AML-193 (cell line): ENCODE data around the gene TBC1D5.
"Not testable (repeated sequence)": the region's sequence is repeated elsewhere in the genome, so short reads cannot be mapped to it uniquely, and the experiment has no call there.

Experiments
- DNase-seq, 2 experiments: peaks; one replicate each; lab custom pipeline; 2025; lab: John Stamatoyannopoulos, UW

TBC1D5 gene

DNA sequence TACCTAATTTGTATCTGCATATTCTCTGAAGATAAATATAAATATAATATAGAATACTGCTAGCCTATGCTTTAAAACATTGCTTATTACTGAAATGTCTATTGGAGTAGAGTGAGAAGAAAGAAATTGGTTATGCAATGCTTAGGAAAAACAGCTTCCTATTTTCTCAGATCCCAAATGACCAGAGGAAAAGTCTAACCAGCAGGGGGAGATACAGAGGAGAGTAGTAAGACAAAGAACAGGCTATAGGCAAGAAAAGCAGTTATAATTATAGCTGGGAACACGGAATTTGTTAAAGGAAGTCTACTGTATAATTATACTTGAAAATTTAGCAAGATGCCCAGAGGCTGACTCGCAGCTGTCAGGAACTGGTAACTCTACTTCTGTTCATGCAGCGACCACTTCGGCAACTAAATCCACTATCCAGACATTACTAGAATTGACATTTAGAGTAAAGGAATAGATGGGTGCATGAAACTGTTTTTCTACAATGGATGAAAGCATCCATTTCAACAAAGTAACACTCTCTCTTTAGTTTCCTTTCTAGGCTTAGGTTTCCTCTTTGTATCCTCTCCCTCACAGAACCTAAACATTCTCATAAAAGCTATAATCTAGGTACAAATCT is 97.2 kb downstream of the TBC1D5 start:
- peak; percentile 57 to 75 for DNase-seq

DNA sequence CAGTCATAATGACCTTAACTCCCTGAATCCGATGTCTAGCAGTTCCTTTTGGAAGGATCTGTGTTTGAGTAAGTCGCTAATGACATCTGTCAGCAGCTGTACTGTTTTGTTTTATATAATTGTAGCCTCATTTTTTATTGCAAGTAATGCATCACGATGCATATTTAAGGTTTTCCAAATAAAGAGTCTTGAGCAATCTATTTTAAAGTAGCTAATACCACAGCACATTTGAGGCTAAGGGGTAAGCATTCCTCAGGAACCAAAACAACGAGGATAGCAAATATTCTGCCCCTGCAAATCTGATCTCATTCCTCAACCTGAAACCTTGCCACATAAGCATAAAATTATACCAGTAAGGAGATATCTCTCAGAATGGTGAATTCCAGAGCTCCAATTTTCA is 98.7 kb downstream of the TBC1D5 start:
- DNase-seq, result no peak

DNA sequence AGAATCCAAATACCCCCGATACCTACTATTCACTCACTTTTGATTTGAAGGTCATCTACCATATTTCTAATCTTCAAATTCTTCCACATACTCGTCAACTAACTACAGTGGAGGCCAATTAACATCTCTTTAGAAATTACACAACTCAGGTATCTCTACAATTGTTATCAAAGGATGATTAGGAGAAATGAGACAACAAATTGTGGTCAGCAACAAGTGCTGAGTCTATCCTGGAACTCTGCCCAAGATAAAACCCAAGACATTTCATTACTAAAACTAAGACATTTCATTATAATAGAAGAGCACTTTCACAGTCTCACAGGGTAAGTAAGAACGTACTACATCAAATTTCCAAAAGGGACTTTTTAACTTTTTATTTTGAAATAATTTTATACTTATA is 100.0 kb downstream of the TBC1D5 start:
- no peak for DNase-seq

DNA sequence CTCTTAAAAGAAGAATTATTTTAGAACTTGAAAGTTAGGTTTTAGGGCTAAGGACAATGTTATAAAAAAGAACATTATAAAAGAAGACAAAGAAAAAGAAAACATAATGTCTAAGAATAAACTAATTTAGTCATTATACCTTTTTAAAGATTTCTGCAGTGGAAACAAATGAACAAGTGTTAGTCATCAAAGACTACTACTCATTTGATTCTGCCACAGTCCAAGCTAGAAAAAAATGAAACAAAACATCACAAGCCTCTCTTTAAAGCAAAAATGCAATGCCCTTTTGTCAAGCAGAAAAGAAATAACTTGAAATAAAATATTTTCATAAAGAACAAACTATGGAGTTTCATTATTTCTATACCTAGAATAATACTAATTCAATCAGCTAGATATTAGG is 102.0 kb downstream of the TBC1D5 start:
- DNase-seq, result no peak

DNA sequence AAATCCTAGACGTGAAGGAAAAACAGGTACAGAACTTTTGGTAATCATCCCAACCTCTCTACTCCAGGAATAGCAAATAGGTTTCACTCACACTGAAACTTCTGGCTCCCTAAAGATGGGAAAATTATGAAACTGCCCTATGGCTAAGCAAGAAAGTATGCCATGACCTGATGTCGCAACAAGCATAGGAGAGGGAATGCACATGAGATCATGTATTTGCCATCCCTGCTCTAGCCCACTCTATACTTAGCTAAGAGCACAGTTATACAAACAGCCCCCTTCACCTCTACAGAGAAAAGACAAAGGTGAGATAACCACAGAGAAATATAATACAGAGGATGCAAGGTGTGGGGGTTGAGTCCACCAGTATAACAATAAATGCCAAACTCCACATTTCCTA is 102.7 kb downstream of the TBC1D5 start:
- DNase-seq, result no peak

DNA sequence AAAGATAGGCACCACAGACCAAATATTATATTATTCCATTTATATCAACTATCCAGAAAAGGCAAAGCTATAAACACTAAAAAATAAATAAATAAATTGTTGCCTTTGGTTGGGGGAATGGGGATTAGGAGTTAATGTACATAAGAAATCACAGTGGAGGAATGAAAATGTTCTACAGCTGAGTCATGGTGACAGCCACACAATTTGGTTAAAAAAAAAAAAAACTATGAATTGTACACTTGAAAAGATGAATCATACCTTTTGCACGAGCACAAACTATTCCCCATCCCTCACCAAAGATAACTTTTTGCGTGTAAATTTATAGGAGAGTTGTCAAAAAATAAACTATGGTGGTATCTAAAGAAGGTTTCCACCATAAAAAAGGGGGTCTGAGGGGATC is 103.2 kb downstream of the TBC1D5 start:
- no peak for DNase-seq

DNA sequence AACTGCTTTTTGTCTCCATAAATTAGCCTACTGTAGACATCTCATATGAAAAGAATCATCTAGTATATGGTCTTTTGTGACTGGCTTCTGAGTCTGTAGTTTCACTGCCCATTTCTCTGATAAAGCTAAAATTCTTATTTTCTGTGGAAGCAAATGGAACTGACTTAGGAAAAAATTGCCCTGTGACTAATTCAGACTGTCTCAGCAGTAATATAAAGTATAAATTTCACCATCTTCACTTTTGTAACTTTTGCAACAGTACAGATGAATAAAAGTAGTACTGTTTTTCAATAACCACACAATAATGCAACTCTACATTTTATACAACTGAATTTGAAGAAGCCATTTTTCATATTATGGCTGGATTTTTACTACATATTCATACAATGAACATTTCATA is 104.1 kb downstream of the TBC1D5 start:
- peak; percentile 42 to 52 for DNase-seq

DNA sequence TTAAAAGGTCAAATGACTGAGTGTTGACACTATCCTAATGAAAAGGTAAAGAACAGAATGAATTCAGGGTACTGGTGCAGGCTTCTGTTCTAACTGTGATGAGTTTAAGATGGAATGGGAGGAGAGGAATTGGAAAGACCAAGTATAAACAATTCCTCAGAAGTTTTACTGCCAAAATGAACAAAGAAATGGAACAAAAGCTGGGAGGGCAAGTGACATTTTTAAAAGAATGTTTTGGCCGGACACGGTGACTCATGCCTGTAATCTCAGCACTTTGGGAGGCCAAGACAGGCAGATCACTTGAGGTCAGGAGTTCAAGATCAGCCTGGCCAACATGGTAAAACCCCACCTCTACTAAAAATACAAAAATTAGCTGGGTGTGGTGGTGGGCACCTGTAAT is 106.8 kb downstream of the TBC1D5 start:
- DNase-seq, result not testable (repeated sequence)

DNA sequence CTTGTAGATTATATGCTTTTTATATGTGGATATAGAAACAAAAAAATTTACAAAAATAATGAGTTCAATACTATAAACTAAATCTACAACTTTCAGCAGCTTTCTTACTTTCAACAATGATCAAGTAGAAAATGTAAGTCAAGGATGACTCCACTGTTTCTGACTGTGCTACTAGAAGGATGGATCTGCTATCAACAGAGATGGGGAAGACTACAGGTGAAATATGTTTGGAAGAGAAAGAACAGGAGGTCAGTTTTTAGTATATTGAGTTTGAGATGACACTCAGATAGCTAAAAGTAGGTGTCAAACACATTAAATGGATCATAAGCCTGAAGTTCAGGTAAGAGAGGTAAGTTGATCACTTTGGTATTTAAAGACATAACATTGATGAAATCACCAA is 107.5 kb downstream of the TBC1D5 start:
- DNase-seq, result no peak

DNA sequence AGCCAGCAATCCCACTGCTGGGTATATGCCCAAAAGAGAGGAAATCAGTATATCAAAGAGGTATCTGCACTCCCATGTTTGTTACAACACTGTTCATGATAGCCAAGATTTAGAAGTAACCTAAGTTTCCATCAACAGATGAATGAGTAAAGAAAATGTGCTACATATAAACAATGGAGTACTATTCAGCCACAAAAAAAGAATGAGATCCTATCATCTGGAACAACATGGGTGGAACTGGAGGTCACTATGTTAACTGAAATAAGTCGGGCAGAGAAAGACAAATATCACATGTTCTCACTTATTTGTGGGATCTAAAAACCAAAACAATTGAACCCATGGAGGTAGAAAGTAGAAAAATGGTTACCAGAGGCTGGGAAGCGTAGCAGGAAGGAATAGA is 108.2 kb downstream of the TBC1D5 start:
- no peak for DNase-seq

DNA sequence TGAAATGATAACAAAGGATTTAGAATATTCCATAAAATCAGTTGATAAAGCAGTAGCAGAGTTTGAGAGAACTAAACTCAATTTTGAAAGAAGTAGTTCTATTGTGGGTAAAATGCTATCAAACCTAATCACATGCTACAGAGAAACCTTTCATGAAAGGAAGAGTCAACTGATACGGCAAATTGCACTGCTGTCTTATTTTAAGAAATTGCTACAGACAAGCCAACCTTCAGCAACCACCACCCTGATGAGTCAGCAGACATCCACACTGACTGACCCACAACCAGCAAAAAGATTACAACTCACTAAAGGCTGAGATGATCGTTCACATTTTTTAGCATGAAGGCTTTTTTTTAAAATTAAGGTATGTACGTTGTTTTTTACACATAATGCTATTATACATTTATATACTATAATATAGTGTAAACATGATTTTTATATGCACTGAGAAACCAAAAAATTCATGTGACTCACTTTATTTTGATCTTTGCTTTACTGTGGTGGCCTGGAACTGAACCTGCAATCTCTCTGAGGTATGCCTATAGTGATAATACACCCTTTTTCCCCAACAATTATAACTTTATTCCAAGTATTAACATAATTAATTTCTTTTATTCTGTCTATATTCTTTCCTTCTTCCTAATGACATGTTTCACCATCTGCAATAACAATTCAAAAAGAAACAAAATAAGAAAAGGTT is 109.9 kb downstream of the TBC1D5 start:
- peak; percentile 49 to 64 for DNase-seq

DNA sequence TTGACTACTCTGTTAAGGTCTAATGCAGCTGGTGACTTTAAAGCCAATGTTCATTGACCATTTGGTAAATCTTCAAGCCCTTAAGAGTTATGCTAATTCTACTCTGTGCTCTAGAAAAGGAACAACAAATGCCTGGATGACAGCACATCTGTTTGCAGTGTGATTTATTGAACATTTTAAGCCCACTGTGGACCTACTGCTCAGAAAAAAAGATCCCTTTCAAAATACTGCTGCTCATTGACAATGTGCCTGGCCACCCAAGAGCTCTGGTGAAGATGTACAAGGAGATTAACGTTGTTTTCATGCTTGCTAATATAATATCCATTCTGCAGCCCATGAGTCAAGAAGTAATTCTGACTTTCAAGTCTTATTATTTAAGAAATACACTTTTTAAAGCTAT is 110.8 kb downstream of the TBC1D5 start:
- no peak for DNase-seq

DNA sequence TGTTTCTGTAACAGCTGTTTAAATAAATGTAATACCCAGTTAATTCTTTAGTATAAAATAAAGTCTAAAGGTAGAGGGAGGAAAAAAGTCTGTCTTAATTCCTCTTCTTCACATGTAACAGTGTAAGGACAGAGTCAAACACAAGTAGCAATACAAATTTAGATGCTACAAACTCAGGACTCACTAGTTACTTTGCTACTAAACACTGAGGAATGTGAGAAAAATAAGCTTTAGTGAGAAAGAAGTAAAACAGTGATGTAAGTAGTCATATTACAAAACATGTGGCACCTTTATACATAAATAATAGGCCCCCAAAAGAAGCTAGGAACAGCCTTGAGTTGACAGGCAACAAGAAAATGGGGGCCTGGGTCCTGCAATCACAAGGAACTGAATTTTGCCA is 113.0 kb downstream of the TBC1D5 start:
- DNase-seq, result no peak

DNA sequence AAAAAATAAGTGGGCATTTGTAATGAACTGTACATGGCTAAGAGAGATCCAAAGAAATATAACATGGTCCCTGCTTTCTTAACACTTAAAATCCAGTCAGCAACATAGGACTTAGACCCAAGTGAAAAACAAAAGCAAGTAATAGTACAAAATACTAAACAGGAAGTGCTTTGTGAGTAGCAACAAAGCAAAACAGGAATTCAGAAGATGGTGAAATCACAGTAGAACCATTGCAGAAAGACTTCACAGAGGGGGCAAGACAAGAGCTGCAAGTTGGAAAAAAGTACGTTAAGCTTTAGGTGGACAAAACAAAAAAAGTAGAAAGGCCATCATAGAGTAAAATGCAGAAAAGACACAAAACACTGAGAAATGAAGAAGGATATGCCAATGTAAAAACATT is 116.0 kb downstream of the TBC1D5 start:
- no peak for DNase-seq

DNA sequence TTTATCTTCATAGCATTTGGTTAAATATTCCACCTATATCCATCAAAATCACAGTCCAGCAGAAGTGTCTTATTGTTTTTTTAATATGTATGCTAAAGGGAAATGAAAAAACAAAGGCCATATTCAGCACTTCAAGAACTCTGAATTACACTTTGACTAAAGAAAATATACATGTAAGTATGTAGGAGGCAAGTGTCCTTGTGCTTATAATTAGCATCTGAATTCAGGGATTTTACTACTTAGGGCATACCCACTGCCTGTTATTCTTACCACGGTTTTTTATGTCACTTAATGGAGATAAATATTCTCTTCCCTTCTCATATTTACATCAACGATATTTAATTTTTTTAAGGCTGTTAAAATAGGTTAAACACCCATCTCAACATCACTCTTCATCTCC is 117.3 kb downstream of the TBC1D5 start:
- no peak for DNase-seq

DNA sequence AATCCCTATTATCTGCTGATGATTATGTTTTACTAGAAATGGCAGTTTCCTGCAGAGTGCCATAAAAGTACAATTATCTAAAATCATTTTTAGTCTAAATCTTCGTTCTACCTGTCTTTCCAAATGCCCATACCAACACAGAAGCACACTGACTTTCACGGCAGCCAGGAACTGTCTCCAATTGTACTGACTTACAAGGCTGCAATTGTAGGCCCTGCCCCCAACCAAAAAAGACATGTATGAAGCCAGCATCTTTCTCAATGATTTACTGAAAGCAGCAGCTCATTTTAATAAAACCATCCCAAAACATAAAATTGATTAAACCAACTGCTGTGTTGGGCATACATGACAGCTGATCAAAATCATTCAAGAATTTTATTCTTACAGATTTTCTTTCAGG is 119.0 kb downstream of the TBC1D5 start:
- DNase-seq, result no peak

DNA sequence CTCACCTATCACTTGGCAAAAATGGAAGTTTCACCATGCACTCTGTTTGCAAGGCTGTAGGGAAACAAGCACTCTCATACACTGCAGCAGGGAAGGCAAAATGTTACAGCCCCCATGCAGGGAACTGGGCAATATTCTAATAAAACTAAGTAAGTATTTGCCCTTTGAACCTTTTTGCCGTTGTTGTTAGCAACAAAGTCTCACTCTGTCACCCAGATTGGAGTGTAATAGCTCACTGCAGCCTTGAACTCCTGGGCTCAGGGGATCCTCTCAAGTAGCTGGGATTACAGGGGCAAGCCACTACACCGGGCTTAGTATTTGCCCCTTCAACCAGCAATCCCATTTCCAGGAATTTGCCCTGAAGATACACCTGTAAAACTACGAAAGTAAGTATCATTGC is 122.5 kb downstream of the TBC1D5 start:
- DNase-seq, result no peak

DNA sequence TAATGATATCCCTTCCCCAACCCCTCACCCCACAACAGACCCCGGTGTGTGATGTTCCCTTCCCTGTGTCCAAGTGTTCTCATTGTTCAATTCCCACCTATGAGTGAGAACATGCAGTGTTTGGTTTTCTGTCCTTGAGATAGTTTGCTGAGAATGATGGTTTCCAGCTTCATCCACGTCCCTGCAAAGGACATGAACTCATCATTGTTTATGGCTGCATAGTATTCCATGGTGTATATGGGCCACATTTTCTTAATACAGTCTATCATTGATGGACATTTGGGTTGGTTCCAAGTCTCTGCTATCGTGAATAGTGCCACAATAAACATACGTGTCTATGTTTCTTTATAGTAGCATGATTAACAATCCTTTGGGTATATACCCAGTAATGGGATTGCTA is 129.4 kb downstream of the TBC1D5 start:
- not testable (repeated sequence) for DNase-seq

DNA sequence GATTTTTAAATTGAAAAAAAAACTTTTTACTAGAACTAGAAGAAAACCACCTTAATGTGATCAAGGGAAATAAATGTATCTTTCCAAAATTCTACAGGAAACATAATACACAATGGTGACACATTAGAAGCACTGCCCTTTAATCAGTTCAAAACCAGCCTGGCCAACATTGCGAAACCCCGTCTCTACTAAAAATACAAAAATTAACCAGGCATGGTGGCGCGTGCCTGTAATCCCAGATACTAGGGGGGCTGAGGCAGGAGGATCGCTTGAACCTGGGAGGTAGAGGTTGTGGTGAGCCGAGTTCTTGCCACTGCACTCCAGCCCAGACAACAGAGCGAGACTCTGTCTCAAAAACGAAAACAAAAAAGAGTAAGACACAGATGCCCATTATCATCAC is 134.5 kb downstream of the TBC1D5 start:
- DNase-seq, result no peak

DNA sequence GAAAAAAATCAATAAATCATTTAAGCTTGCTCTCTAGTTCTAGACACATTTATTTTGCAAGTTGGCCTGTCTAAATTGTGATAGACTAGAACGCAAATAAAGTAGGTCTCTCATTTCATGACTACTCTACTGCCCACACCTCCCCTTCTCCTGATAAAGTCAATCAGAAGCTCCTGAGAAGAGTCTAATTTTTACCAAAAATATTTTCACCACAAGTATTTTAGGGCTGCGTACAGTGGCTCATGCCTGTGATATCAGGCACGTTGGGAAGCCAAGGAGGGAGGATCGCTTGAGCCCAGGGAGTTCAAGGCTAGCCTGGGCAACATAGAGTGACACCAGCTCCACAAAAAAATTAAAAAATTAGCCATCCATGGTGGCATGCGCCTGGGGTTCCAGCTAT is 136.5 kb downstream of the TBC1D5 start:
- DNase-seq, result no peak

DNA sequence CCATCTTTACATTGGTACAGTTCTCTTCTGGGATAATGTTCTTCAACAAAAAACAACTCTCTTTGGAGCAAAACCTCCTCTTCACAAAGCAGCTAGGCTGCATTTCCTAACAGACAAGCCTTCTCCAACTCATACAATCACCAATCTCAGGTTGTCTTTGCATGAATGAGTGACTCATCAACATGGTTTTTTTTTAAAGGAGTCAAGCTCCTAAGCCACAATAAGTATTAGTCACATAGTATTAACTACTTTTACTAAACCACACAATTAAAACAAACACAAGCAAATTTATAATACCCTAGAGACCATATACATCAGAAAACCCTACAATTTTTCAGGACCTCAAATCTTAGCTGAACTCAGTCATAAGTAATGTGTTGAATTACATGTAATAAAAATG is 137.4 kb downstream of the TBC1D5 start:
- DNase-seq, result no peak

DNA sequence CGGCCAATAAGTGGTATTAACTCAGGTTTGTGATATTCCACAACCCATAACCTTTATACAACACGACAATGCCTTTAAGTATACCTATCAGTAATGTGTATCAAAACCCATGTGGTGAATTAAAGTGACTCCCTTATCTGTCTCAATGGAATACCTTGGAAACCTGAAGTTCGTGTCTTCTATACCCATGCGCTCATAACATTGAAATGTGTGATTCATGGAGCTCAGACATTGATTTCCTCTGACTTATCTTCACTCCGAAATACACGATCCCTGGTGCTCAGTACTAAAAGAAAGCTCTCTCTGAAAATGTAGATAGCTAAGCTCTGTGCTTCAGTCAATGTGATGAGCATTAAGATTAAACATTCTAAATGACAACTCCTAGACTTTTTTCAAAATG is 140.3 kb downstream of the TBC1D5 start:
- DNase-seq, result no peak

DNA sequence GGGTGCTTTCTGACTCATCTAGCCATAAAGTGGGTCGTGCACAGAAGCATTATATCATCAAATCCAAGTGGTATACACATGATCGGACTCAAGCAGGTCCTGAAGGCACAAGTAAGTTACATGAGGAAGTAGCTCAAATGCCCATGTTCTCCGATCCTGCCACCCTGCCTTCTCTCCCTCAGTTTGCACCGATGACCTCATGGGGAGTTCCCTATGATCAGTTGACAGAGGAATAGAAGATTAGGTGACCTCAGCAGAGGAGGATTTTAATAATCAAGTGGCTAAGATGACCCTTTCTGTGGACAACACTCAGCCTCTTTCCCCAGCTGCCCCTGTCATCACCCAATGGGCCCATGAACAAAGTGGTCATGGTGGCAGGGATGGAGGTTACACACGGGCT is 149.5 kb downstream of the TBC1D5 start:
- DNase-seq, result no peak

DNA sequence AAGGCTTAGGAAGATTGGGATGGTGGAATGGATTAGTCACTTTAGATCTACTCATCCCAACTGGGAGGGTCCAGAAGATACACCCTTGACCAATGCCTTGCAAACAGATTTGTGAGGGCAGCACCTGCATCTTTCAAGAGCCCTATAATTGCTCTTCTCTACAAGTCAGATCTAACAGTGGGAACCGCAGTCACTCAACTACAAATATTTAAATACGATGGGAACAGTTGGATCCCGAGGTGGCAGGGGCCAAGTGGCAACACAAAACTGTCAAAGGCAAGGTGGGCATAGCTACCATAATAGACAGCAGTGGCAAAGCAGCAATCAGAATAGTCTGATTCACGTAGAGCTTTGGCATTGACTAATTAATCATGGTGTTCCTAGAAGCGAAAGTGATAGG is 152.0 kb downstream of the TBC1D5 start:
- no peak for DNase-seq
